GM19238 (cell line): ENCODE measurements around the gene OR6B3.
"Not testable (repeated sequence)": the region's sequence is repeated elsewhere in the genome, so short reads cannot be mapped to it uniquely, and the experiment has no call there.

Experiments
- DNase-seq: peaks from one replicate; pipeline ENCODE4 v3.0.0; 2011; ENCODE audit warnings: low spot score; ENCODE audit not compliant: insufficient read length

OR6B3 gene

DNA sequence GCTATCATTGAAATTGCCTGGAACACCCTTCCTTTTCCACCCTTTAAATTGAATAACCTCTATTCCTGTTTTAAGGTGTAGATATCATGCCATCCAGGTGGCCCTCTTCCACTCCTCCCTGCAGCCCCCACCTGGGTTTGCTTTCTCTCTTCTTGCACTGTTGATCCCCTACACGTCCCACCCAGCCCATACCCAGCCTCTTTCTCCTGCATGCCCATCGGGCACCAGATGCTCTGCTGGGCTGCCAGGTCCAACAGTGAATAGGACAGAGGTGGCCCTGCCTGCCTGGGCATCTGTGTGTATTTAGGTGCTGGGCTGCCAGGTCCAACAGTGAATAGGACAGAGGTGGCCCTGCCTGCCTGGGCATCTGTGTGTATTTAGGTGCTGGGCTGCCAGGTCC is 9.2 kb downstream of the OR6B3 start:
- DNase-seq = not testable (repeated sequence)

DNA sequence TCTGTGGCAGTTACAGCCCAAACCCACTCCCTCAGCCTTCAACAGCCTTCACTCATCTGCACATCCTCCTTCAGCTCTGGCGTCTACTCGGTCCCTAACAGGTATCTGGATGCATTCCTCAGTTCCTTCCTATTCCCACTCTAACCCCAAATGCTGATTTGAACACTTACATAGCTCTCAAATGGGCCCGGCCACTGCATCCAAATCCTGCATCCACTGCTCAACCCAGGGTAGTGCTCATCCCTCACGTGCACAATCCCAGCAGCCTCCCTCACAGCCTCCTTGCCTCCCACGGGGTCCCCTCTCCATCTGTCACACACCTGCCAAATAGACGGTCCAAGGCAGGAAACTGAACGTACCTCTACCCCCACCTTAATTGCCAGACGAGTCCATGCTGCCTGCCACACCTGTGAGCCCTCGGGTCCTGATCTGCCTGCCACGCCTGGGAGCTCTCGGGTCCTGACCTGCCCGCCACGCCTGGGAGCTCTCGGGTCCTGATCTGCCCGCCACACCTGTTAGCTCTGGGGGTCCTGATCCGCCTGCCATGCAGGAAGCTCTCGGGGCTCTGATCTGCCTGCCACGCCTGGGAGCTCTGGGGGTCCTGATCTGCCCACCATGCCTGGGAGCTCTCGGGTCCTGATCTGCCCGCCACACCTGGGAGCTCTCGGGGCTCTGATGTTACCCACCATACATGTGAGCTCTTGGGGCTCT is 9.9 kb downstream of the OR6B3 start:
- no peak for DNase-seq

DNA sequence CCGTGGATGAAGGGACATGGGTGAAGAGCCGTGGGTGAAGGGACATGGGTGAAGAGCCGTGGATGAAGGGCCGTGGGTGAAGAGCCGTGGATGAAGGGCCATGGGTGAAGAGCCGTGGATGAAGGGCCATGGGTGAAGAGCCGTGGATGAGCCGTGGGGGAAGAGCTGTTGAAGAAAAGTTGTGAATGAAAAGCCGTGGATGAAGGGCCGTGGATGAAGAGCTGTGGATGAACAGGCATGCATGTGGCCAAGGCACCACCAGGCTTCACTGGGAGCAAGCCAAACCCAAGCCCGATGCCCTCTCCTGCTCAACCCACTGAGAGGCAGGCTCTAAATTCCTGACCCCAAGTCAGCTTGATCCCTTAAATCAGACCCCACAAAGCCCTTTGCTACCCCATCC is 10.6 kb downstream of the OR6B3 start:
- DNase-seq = no peak

DNA sequence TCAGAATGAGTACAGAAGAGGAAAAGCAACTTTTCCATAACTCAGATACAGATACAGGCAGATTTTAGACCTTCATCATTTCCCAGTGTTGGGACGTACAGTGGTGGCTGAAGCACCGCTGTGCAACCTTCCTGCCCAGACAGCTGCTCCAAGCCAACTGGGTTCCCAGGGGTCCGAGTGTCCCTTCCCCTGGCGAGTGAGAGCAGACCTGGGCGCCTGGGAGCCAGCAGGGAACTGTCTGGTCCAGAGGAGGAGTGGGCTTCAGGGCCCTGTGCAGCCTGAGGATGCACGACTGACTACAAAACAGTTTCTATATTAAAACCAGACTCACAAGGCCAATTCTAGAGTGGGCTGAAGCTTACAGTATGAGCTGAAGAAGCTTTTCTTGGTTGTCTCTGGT is 12.0 kb downstream of the OR6B3 start:
- no peak for DNase-seq

DNA sequence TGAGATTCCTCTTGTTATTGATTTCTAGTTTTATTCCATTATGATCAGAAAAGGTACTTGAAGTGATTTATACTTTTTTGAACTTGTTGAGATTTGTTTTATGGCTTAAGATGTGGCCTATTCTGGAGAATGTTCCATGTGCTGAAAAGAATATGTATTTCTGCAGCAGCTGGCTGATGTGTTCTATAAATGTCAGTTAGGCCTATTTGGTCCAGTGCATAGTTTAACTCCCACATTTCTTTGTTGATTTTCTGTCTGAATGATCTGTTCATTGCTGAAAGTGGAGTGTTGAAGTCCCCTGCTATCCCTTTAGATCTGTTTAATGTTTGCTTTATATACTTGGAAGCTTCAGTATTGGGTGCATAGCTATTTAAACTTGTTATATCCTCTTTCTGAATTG is 16.0 kb downstream of the OR6B3 start:
- no peak for DNase-seq

DNA sequence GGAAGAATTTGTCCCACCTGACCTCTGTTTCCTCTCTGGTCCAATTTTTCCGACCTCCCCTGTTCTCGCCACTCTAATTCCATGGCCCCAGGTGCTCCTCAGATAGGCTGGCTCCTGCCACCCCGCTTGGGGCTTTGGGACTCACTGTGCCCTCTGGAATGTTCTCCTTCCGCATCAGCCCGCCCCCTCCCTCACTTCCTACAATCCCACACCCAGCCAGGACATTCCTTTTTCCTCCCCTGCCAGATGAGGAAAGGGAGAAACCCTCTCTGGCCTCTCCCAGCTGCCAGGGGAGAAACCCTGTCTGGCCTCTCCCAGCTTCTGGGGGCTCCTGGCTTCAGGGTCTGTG is 20.0 kb downstream of the OR6B3 start:
- DNase-seq = no peak

DNA sequence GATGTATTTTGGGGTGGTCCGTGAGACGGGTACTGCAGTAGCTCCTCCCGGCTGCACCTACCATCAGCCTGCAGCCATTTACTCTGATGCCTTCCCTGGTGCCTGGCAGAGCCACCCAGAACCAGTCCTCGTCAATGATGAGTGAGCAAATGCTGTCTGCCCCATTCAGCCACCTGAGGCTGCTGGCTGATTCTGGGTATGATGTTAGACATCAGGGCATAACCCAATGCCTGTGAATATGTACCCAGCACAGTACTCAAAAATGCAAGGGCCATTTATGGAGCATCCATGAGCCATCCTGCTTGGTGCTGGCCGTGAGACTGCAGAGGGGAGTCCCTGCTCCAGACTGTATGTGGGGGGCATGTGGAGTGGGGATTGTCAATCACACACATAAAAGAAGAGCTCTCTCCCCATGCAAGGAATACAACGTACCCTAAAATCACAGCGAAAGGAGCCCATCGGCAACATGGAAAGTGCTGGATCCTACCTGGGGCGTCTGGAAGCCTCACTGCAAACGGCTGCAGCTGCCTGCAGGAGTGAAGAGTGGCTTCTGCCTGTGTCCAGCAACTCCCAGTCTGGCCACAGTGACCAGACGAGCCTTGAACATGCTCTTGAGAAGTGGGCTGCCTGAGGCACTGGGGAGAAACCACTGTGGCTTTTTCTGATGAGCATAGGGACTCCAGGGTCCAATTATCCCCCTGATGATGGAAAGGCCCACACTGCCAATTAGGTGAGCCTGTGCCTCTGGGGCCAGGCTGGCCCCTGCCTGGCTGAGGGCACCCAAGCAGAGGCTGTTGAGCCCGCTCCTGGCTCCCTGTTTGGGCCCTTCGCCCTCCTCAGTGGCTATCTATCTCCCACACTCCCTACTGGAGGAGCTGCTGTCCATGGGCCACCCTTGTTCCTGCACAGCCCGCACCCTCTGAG is 20.7 kb downstream of the OR6B3 start:
- no peak for DNase-seq

DNA sequence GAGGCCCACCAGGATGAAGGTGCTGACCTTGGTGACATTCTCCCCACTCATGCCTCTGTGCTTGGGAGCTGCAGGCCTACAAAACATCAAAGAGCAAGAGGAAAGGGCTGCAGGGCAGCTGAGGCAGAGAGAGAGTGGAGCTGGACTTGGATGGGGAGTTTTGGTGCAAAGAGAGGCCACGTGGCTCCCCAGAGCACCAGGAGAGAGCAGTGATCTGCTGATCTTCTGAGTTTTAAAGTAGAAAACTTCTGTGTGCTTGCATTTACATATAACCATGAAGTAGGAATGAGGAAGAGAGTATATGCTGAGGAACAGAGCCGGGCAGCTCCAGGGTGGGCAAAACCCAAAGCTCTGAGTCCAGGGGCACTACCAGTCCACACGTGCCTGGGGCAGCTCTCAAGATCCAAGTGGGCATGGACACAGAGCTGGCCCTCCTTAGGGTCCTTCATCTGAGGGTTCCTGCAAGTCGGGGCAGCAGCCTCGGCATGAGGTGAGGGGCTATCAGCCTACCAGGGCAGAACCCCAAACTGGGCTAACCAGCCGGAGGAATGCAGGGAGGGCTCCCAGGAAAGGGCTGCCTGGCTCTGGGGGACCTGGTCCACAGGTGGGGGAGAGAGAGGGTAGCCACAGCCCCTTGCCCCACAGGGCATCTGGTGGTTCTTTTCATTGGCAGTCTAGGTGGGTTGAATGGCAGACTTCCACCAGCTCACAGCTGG is 22.8 kb downstream of the OR6B3 start, which contains the start of gene OR6B2:
Gene OR6B2 (minus strand): TSS at position 51 of the 716 bp plus-strand sequence. CDS start 0 bp downstream, at position 51.
- no peak for DNase-seq

DNA sequence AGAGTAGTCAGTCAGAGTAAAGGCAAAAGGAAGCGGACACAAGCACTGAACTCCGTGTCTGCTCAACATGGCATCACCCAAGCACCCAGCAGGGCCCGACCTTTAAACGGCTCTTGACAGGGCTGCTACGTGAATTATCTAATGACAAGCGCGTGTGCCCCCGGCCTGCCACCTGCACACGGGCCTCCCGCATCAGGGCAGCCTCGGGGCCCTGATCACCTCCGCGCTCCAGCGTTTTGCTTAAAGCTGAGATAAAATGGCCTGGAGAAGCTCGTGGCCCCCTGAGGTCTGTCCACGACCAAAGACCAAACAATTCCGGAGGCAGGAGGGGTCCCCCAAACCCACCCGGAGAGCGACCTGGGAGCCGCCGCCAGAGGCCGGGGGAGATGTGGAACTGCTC is 28.6 kb downstream of the OR6B3 start:
- DNase-seq = no peak

DNA sequence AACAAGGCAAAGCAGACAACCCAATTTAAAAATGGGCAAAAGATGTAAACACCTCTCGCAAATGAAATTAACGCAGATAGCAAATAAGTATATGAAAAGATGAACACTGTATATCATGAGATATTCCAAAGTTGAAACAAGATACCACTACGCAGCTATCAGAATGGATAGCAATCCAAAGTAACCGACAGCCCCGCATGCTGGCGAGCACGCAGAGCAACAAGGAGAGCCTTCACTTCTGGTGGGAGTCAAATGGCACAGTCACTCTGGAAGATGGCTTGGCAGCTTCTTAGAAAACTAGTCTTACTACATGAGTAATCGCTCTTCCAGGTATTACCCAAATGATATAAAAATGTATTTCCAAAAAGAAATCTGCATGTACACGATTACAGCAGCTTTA is 29.5 kb downstream of the OR6B3 start:
- DNase-seq = no peak

DNA sequence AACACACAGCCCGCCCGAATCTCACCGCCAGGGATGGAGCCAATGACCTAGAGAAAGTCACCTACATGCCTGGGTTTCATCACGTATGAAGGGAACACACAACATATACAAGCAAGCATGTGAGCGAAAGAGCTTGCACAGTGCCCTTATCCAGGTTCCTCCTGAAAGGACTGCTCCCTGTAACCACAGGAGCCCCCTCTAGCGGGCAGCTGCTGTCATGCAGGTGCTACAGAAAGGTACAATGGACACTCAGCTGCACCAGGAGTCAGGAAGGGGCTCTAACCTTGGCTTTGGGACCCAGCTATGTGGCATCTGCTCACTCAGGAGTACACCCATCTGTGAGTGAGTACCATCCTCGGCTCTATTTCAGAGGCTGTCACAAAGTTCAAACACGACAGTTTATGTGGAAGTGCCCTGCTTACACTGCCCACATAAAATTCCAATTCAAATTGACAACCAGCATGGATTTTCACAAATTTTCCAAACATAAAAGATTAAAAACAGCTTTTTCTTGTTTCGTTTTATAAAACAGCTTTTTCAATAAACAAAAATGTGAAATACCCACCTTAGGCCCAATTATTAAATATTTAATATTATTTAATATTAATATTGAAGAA is 31.7 kb downstream of the OR6B3 start:
- peak; percentile 56 for DNase-seq

DNA sequence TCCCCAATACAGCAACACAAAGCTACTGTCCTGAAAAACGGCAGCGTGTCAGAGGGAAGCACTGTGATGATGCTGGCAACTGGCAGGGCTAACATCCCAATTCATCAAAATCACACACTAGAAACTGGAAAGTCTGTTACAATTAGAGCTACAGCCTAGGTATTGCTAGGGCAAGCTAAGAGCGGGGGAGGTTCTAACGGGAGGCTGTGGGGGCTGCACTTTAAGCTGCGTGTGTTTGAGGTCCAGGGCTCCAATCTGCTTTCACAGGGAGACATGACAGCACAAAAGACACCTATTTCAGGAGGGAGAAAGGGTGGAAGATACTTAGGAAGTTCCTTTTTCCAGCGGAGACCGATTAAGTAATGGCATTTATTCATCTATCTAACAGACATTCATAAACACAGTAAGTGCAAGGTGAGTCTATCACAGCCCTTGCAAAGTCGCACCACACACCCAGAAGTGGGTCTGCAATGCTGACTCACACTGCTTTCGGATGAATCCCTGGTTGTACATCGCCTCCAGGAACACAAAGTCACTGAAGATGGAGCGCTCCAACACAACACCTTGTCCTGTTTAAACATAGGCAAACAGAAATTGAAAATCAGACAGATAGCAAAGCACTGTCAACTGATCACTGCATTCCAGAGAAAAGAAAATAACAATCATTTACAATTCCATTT is 35.1 kb downstream of the OR6B3 start:
- no peak for DNase-seq

DNA sequence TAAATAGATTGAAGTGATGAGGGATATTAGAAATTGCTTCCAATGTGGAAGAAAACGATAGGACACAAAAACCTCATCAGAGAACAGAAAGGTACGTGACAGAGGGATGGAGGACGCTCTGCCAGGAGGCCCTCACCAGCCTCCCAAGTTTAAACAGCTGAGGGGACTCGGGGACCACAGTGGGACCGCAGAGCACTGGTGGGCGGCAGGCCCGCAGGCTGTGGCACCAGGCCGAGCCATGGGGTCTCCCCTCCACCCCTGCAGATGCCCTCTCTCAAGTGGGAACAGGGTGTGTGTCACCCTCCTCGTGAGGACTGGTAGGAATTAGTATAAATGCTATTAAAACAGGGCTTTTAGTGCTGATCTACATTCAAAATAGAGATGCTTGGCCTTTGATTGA is 39.0 kb downstream of the OR6B3 start:
- DNase-seq = no peak

DNA sequence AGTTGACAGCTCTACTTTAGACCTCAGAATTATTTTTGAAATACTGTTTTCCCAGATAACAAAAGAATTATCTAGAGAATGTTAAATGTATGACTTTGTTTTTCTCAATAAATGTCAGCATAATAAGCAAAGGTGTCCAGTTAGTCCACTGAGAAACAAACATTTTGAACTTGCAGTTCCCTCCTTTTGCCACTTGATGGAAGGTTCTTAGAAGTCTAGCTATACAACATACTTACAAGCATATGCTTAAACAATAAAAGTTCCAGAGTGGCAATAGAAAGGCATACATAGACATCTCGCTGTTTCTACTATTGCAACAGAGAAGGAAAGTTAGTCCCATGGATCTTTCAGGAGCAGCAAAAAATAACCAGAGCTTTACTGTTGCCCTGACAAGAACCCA is 40.0 kb downstream of the OR6B3 start:
- no peak for DNase-seq

DNA sequence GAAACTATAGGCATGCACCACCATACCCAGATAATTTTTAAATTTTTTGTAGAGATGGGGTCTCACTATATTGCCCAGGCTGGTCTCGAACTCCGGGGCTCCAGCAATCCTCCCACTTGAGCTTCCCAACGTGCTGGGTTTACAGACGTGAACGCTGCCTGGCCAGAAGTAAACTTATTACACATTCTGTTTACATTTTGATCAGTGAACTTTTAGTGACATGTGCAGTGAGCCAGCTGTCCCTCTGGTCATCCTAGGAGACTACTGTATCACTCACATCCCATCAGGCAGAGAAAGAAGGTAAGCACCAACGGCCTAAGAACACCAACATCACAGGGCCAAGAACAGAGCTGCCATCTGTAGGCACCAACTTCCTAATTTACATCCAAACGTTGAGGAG is 50.3 kb downstream of the OR6B3 start:
- no peak for DNase-seq

DNA sequence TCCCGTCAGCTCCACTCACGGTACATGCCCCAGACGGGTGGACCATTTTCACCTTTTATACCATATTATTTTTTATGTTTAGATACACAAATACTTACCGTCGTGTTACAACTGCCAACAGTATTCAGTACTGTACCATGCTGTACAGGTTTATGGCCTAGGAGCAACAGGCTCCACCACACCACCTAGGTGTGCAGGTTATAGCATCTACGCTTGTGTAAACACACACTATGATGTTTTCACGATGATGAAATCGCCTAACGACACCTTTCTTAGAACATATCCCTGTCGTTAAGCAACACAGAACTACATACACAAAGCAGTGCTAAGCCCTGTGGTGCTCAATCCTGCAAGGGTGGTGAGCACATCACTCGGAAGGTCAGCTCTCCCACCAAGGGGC is 52.6 kb downstream of the OR6B3 start:
- no peak for DNase-seq

DNA sequence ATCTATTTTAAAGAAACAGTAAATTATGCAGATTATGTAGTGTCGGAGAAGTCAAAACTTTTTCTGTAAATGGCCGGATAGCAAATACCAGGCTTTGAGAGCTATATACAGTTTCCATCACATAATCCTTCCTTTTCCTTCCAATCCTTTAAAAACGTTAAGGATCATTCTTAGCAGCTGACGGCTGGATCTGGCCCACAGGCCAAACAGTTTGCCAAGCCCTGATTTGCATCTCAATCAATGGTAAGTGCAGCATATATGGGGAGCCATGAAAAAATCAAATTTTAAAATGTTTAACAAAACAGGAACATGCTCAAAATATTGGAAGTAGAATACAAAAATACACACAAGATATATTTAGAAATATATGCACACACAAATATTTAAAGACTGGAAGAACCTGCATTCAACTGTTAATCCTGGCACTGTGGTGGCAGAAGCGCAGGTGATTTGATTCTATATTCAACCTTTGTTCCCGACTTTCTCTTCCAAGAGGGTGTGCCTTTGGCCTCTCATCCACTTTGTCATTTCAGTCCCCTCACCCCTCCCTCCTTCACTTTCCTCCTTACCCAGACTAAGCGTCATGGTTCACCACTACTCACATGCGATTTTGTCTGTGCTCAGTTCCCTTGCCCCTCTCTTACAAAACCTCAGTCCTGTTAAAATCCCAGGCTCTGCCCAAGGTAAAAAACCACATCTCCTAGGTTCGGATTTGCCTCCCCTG is 55.5 kb downstream of the OR6B3 start:
- DNase-seq = no peak
